HG03558 (cell line): ENCODE measurements around the gene CLMN.
A peak's percentile ranks its signal among the peaks of the same experiment; 100 is the strongest.

Experiments used
- ATAC-seq: cut with Tn5 transposase; IDR thresholded peaks from one replicate; pipeline ENCODE4 v1.9.1; 2021; ENCODE audit warnings: moderate number of reproducible peaks; ENCODE audit not compliant: unreplicated experiment; ENCODE audit errors: extremely low read depth

CLMN gene

DNA sequence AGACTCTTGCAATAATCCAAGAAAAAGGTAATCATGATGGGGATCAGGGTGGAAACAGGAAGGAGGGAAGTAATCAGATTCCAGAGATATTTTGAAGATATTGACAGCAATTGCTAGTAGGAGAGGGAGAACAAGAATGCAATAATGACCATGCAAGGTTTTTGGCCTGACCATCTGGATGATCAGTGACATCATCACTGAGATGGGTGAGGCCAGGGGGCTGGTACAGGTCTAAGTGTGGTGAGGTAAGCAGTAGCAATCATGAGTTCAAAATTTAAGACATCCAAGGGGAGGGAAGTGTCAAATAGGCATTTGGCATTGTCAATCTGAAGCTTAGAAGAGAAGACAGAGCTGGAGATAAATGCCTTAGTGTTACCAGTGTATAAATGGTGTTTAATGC is 24.8 kb upstream of the CLMN start:
- ATAC-seq = no peak

DNA sequence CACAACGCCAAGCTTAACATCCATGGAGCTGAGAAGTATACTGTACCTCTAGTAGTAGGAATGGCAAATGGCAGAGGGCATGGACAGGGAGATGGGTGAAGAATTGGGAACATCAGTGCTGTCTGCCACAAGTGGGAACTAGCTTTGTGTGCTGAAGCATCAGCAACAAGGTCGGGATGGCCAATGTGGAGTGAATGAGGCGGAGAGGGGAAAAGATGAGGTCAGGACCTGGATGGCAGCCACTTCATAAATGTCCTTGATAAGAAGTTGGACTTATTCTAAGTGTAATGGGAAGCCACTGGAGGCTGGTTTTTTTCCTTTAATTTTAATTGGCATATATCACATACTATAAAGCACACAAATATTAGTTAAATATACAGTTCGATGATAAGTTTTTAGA is 21.9 kb upstream of the CLMN start:
- no peak for ATAC-seq

GRCh38 chr14:95341115-95341514 is 21.4 kb upstream of the CLMN start:
- no peak for ATAC-seq

DNA sequence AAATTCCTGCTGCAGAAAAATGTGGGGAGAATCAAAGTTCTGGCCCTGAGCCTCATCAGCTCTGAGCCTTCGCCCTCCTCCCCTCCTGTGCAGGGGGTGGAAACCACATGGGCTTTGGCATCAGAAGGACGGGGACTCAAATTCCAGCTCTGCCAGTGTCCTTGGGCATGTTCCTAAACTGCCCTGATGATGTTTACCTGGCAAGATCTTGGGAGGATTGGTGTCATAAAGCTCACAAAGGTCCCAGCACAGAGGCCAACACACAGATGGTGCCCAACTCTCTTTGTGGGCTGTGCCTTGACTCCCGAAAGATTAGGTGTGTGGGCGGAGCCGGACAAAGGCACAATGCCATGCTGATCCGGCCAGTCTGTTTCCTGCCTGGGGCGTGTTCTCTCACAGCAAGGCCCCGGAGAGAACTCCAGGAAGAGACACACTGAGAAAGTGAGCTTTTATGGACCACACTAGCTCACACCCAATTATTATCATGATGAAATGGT is 20.5 kb upstream of the CLMN start:
- ATAC-seq = no peak

DNA sequence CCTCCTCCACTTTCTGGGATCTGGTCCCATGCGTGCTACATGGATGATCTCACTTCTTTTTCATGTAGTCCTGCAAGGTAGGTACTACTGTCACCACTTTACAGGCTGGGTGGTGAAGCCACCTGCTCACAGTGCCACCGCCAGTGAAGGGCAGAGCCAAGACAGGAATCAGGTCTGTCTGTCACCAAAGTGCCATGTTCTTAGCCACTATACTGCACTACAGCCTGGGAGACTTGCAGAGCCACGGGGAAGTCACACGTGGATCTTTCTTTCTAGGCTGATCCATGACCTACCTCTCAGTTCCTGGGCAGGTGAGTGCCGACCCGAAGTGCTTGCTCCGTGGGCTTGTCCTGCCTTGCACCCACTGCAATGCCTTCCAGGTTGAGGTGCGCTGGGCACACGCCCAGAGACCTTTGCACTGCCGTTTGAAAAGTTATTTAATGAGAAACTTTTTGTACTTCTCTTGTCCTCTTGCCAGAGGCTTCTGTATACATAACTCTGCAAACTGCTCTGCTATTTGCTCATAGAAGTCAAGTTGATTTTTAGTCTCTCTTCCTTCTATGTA is 19.7 kb upstream of the CLMN start:
- ATAC-seq = no peak

- ATAC-seq = no peak
Measured at GRCh38 chr14:95338436-95338835, 18.7 kb upstream of the CLMN start.

DNA sequence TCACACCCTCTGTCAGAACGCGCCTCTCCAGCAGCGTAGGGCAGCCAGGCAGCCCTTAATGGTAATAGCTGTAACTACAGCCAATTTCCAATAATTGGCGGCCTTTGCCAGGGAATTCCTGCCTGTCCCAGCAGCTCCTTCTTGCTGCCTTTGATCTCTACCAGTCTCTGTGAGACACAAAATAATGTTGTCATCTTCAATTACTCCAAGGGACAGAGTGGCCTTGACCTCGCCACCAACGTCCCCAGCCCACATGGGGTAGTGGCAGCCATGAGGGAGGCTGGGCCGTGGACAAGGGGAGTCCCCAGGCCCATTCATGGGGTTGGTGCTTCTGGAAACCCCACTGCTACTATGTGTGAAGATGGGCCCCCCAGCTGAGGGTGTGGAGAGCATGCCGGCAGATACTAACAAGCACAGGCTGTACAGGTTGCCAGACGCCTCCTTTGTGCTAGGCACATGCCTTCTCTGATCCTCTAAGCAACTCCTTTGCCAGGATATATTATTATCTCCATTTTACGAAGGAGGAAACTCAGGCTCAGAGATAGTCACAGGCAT is 17.4 kb upstream of the CLMN start:
- no peak for ATAC-seq

DNA sequence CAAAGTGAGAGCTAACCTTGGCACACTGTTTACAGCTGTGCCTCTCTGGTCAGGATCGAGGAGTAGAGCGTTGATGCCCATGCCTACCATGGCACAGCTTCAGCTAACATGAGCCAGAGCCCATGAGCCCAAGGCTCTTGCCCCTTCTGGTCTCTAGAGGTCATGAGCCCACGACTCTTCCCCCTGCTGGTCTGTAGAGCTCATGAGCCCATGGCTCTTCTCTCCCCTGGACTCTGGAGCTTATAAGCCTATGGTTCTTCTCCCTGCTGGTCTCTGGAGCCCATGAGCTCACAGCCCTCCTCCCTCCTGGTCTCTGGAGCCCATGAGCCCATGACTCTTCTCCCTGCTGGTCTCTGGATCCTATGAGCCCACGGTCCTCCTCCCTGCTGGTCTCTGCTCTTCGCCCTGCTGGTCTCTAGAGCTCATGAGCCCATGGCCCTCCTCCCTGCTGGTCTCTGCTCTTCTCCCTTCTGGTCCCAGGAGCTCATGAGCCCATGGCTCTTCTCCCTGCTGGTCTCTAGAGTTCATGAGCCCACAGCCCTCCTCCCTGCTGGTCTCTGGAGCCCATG is 16.6 kb upstream of the CLMN start:
- no peak for ATAC-seq

DNA sequence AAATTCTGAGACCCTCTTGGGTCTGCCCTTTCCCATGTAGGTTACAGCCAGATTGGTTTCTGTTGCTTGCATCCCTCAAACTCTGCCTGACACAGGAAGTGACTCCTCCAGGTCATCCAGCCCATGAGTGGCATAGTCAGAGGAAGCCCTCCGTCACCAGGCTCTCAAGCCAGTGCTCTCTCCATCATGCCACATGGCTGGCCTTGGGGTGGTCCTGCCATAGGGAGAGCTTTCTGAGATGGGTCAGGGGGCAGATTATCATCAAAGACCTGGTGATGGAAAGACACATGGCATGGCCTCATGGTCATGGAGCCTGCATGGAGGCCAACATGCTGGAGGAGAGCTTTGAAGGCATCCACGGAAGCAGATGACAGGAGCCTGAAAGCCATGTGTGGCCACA is 15.4 kb upstream of the CLMN start:
- no peak for ATAC-seq

GRCh38 chr14:95334044-95334443 is 14.3 kb upstream of the CLMN start:
- ATAC-seq = no peak

GRCh38 chr14:95332641-95333040 is 12.9 kb upstream of the CLMN start:
- no peak for ATAC-seq

- ATAC-seq = no peak
Measured at GRCh38 chr14:95331708-95332408, 12.2 kb upstream of the CLMN start.

- no peak for ATAC-seq
Measured at GRCh38 chr14:95330591-95331370, 11.1 kb upstream of the CLMN start.

DNA sequence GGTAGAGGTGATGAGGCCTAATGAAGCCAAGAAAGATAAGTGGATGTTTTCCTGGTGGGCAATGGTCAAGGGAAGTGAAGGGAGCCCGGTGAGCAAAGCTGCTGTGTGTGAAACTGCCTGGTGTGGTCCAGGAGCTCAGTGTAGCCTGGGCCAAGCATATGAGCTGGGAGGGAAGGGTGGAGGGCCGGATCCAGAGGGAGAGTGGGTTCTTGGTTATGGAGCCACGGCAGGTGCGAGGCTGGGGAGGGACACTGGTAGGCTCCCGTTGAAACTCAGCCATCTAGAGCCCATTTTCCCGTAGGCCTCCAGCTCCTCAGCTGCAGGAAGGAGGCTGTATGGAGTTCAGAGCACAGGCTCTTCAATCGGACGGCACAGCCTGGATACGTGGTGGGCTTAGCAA is 10.2 kb upstream of the CLMN start:
- ATAC-seq = no peak

DNA sequence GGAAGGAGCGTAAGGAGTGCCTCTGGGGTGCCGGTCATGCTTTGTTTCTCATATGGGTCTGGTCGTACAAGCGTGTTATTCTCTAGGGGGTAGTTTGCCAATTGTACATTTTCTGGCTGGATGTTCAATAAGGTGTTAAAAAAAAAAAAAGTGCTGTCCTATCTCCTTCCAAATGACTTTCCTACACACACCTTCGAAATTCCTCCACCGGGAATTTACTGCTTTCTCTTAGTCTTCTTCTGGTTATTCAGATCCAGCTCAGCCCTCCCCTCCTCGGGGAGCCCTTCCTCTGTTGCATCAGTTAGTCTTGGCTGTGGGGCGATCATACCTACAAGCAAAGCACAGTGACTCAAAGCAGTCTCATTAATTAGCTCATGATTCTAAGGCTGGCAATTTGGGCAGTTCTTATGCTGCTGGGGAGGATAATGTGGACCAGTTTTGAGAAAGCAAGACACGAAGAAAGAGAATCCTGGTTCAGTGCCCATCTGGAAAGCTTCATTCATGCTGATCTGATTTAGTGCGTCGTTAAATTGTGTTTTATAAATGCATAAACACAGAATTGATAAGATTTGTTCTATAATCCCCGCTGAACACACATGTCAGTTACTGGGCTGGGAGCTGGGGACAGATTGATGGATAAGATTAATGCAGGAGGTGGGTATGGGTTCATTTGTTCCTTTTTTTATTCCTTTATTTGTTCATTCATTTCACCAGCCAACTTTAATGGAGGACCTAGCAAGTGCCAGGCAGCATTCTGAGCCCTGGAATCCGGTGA is 9.2 kb upstream of the CLMN start:
- no peak for ATAC-seq

DNA sequence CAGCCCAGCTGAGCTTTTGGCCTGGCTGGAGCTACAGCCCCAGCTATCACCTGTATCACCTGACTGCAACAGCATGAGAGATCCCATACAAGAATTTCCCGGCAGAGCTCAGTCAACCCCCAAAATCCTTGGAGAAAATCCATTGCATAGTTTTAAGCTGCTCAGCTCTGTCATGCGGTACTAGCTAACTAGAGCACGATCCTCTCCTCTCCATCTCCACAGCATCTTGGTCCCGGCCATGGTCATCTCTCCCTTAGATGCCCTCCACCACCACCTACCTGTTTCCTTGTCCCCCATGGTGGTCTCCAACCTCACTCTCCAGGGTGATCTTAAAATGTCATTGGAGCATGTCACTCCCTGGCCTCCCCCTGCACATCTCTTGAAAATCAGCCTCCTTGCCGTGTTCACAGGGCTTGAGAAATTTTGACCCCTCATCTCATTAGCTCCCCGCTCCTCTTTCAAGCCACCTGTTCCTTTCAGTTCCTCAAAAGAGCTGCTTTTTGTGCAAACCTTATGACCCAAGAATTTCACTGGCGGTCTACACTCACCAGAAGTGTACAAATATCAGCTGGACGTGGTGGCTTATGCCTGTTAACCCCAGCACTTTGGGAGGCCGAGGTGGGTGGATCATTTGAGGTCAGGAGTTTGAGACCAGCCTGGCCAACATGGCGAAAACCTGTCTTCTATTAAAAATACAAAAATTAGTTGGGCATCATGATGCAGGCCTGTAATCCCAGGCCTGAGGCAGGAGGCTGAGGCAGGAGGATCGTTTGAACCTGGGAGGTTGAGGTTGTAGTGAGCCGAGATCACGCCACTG is 8.1 kb upstream of the CLMN start:
- ATAC-seq = peak; percentile 96

- ATAC-seq = no peak
Measured at GRCh38 chr14:95326987-95327386, 7.3 kb upstream of the CLMN start.

- ATAC-seq = no peak
Measured at GRCh38 chr14:95323917-95324316, 4.2 kb upstream of the CLMN start.

DNA sequence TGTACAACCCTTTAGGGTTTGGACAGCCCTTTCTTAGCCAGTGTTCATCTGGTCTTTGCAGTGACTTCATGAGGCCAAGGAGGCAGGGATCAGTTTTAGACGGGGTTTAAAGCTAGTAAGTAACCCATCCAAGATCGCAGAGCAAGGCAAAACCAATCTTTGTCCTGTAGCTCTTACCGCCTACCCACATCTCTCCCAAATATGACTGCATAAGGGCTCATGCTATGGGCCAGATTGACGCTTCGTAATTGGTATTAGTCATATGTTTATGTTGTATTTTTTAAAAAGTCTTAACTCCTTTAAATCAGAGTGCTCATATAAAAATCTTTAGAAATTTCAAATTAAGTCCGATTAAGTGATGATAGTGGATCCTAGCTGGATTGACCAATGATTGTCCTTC is 3.7 kb upstream of the CLMN start:
- no peak for ATAC-seq
